Right atrium auricular region (tissue), 2 donors: ENCODE data around the gene ALDH1A3. TPM values are rescaled to one million over a fixed set of nuclear protein-coding genes. Genes with fewer than 3 reads are reported as not detected.
A peak's percentile ranks its signal among the peaks of the same experiment; 100 is the strongest.
"Not testable (repeated sequence)": the region's sequence is repeated elsewhere in the genome, so short reads cannot be mapped to it uniquely, and the experiment has no call there.

Source experiments
- DNase-seq: peaks from one replicate; pipeline ENCODE4 v3.0.0-alpha.2; 2019; ENCODE audit warnings: low spot score
- H3K27ac ChIP-seq, 2 donors: fragments of 200-600 bp; sonication (generic); 1 replicate in 1 of 2; 2 replicates in 1 of 2; pipeline ENCODE4 v1.5.1; 2016 to 2019
- H3K27me3 ChIP-seq, 2 donors: fragments of 200-600 bp; sonication (generic); one replicate each; pipeline versions ENCODE4 v1.5.1 to v1.6.0; 2017 to 2019
- H3K36me3 ChIP-seq: fragments of 200-600 bp; sonication (generic); one replicate; pipeline ENCODE4 v1.5.1; 2016
- H3K4me1 ChIP-seq, 2 donors: fragments of 200-600 bp; sonication (generic); one replicate each; pipeline versions ENCODE4 v1.5.1 to v1.6.0; 2017 to 2019
- H3K4me3 ChIP-seq, 2 donors: fragments of 200-600 bp; sonication (generic); 1 replicate in 1 of 2; 2 replicates in 1 of 2; pipeline ENCODE4 v1.5.1; 2017 to 2019; ENCODE audit warnings: mild to moderate bottlenecking in 1 of 2, moderate library complexity in 1 of 2
- H3K9me3 ChIP-seq, 2 donors: fragments of 200-600 bp; sonication (generic); one replicate each; pipeline ENCODE4 v1.5.1; 2019
- total RNA-seq, 2 donors: library from RNA; depleted of rRNA; stranded (reverse); fragments of >200 nt; gene quantifications; one replicate each; pipeline ENCODE4 v1.1.0, GENCODE V29; 2016
- TF ChIP-seq, protein P1 (sequence below), 2 donors: fragments of 200-600 bp; sonication (generic); IDR thresholded peaks; one replicate each; pipeline ENCODE4 v1.5.1; 2019; ENCODE audit warnings: antibody characterized with exemption in 2 of 2

The ALDH1A3 gene
- total RNA-seq, 2 donors from 2014 or later: 14.7 to 19.7 TPM

DNA sequence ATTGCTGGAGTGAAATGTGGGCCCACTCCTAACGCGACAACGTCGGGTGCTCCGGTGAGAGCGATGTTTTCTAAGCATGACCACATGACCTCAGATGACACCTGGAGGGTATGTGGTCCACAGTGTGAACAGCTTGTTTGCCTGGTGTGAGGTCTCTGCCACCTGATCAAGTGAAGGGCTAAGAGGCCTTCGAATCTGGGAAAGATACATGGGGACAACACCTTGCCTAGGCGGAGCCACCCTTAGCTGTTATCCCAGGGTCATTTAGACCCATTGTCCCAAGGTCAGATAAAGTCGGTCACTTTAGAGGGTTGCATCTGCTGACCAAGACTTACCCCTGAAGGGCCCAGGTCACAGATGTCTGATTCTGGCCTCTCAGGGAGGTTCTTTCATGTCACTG is 34.9 kb upstream of the ALDH1A3 start:
- no peak for DNase-seq
- TF ChIP-seq, protein P1, sequence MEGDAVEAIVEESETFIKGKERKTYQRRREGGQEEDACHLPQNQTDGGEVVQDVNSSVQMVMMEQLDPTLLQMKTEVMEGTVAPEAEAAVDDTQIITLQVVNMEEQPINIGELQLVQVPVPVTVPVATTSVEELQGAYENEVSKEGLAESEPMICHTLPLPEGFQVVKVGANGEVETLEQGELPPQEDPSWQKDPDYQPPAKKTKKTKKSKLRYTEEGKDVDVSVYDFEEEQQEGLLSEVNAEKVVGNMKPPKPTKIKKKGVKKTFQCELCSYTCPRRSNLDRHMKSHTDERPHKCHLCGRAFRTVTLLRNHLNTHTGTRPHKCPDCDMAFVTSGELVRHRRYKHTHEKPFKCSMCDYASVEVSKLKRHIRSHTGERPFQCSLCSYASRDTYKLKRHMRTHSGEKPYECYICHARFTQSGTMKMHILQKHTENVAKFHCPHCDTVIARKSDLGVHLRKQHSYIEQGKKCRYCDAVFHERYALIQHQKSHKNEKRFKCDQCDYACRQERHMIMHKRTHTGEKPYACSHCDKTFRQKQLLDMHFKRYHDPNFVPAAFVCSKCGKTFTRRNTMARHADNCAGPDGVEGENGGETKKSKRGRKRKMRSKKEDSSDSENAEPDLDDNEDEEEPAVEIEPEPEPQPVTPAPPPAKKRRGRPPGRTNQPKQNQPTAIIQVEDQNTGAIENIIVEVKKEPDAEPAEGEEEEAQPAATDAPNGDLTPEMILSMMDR (IDR thresholded peaks at IDR 0.05): no peak
- Histone ChIP-seq H3K27ac (no peak overlapping the region), H3K9me3 (no peaks in the 10 kb centered on the region), H3K4me1 (no peaks in the 10 kb centered on the region), H3K36me3 (no peaks in the 10 kb centered on the region), H3K27me3 (no peaks in the 10 kb centered on the region), H3K4me3 (no peak overlapping the region)

DNA sequence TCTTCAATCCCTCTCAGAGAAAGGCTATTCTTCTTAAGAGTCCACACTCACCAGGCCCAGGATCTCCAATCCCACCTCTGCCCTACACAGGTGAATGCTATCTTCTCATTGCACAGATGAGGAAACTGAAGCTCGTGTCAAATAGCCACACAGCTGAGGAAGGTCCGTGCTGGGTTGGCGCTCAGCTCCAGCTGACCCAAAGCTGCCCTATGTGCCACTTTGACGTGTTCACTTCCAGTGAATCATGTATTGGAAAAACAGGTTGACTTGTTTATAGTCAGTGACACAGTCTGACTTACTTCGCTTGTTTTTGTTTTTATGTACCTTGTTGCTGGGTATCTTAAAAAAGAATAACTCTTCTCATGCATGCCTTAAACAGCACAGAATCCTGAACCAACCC is 32.4 kb upstream of the ALDH1A3 start:
- H3K36me3 ChIP-seq: no peaks in the 10 kb centered on the region
- H3K4me3 ChIP-seq: no peak overlapping the region
- no peaks in the 10 kb centered on the region for H3K27me3 ChIP-seq
- H3K4me1 ChIP-seq: no peaks in the 10 kb centered on the region
- H3K27ac ChIP-seq: no peak overlapping the region
- DNase-seq: peak; percentile 21
- no peaks in the 10 kb centered on the region for H3K9me3 ChIP-seq
- TF ChIP-seq, protein P1 (IDR thresholded peaks at IDR 0.05): no peak

DNA sequence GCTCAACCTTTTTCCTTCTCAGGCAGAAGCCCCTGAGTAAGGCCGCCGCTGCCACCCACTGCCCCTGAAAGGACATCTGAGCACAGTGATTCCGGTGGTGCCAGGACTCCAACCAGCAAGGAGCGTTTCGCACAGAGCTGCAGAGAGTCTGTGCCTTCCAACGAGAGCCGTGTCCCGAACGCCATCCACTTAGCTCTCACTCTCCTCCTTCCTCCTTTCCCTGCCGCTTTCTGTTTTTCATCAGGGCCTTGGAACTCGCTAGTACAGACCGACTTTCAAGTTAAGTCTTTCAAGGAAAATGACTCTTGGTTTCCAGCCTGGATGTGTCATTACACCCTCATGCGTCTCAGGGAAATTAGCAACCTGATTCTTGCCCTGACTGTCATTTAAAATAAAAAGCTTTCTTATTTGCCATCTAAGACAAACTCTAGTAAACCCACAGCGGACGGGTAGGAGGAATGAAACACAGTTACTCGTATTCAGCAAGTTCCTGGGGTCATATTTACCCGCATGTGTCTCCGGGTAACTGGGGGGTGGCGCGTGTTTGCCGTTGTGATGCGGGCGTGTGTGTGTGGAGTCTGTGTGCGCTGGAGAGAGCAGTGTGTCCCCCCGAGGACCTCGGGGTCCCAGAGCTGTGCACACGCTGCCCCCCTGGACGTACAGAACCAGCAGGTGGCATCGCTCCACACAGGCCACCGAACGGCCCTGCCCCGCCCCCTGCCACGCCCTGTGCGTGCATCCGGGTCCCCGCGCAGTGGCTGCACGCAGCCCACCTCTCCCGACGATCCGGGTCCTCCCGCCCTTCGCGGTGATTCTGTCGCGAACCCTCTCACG is 30.4 kb upstream of the ALDH1A3 start:
- no peaks in the 10 kb centered on the region for H3K9me3 ChIP-seq
- peak overlapping the region; percentile 32 to 45 for H3K4me3 ChIP-seq
- no peaks in the 10 kb centered on the region for H3K27me3 ChIP-seq
- no peaks in the 10 kb centered on the region for H3K36me3 ChIP-seq
- TF ChIP-seq, protein P1 (IDR thresholded peaks at IDR 0.05): peak in 1 of 2 donors; percentile 45
- DNase-seq: peak; percentile 50
- H3K4me1 ChIP-seq: no peaks in the 10 kb centered on the region
- no peak overlapping the region for H3K27ac ChIP-seq

DNA sequence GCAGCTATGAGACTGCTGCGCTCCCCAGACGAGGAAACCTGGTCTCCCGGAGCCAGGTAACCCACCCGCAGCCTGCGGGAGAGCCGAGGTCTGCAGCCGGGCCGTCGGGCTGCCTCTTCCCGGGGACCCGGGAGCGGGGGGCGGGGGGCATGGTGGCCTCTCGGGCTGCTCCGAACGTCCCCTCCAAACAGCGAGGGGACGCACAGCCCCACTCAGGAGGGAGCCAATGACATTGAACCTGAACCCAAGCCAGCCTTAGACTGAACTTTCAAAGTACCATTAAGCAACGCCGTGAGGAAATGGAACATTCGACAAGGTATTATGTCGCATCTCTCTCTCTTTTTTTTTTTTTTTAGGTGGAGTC is 29.8 kb upstream of the ALDH1A3 start:
- H3K4me3 ChIP-seq: peak overlapping the region; percentile 32 to 45
- no peaks in the 10 kb centered on the region for H3K4me1 ChIP-seq
- no peaks in the 10 kb centered on the region for H3K36me3 ChIP-seq
- no peak overlapping the region for H3K27ac ChIP-seq
- H3K27me3 ChIP-seq: no peaks in the 10 kb centered on the region
- no peaks in the 10 kb centered on the region for H3K9me3 ChIP-seq
- no peak for DNase-seq
- TF ChIP-seq, protein P1 (IDR thresholded peaks at IDR 0.05): no peak

DNA sequence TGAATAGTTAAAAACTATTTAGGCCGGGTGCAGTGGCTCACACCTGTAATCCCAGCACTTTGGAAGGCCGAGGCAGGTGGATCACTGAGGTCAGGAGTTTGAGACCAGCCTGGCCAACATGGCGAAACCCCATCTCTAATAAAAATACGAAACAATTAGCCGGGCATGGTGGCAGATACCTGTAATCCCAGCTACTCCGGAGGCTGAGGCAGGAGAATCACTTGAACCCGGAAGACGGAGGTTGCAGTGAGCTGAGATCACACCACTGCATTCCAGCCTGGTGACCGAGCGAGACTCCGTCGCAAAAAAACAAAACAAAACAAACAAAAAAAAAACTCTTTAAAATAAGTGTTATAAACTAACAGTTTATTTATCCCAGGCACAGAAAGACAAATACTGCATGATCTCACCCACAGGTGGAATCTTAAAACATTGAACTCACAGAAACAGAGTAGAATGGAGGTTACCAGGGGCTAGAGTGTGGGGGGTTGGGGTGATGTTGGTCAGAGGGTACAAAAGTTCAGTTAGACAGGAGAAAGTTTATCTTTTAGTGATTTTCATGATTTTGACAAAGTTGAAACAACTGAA is 28.1 kb upstream of the ALDH1A3 start:
- not testable (repeated sequence) for H3K27ac ChIP-seq, H3K9me3 ChIP-seq, H3K4me1 ChIP-seq, DNase-seq, H3K27me3 ChIP-seq, H3K4me3 ChIP-seq, H3K36me3 ChIP-seq

DNA sequence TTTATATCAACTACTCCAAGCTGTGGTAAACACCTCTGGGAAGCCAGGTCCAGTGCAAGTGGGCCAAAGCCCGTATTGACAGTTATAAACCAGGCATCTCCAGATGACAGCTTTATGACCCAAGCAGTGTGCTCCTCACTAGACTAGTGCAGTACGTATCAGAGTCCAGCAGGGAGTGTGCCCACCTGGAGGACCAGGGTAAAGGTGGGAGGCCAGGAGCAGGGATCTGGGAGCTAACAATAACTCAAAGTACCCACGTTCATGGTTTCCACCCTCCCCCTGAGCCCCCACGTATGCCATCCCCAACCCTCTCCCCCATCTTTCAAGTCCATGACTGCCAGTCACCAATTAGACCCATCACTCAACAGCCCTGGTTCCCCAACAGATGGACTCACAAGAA is 27.0 kb upstream of the ALDH1A3 start:
- H3K4me1 ChIP-seq: no peaks in the 10 kb centered on the region
- no peaks in the 10 kb centered on the region for H3K27me3 ChIP-seq
- H3K27ac ChIP-seq: no peak overlapping the region
- no peaks in the 10 kb centered on the region for H3K9me3 ChIP-seq
- TF ChIP-seq, protein P1 (IDR thresholded peaks at IDR 0.05): no peak
- H3K36me3 ChIP-seq: no peaks in the 10 kb centered on the region
- no peak for DNase-seq
- H3K4me3 ChIP-seq: no peak overlapping the region
